ENCODE measurements around the gene CACNA1C.

CACNA1C gene

DNA sequence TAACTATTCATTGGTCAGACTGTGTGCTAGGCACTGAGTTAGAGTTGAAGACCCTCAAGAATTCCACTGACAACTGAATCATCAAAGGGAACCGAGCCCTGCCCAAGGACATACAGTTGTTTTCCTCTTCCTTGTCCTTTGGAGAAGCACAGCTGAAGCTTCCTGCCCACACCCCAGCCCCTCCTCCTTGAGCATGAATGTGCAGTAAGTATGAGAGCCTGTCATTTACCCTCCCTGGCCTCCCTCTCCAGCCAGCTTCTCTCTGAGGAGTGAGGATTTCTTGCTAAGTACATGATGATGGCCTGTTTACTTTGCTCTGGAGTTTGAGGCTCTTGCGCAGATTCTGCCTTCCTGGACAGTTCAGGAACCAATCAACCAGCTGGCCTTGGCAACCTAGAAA, 235.2 kb downstream of the CACNA1C start:
- no peak overlapping the region for H3K4me3 Mint-ChIP-seq
- ATAC-seq (no peak), DNase-seq (no peak)
- no peaks in the 10 kb centered on the region for H3K9me3 Mint-ChIP-seq
- H3K27me3 Mint-ChIP-seq, result peaks cover 15% of the 10 kb centered on the region
- H3K27ac Mint-ChIP-seq, result no peak overlapping the region
- H3K4me1 Mint-ChIP-seq, result peaks cover 15% of the 10 kb centered on the region

DNA sequence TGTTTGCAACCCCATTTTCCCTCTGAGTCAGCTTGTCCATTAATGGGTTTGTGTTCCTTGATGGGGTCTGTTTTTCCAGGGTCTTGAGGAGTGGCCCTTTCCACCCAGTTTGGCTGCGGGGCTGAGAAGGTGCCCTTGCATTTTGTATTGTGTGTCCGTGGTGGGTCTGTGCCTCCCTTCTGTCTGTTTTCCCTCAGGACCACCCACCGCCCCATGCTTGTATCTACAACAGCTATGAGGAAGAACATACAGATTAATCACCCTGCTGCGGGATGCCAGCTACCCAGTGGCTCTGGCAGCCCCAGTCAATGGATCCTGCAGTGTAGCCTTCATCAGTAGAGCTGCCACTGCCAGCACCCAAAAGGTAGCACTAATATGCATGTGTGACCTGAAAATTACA, 235.7 kb downstream of the CACNA1C start:
- DNase-seq (no peak), ATAC-seq (no peak)
- Mint-ChIP-seq H3K4me1 (peaks cover 15% of the 10 kb centered on the region), H3K4me3 (no peak overlapping the region), H3K27ac (peak overlapping the region in 1 of 2 donors; percentile 60), H3K9me3 (no peaks in the 10 kb centered on the region), H3K27me3 (peaks cover 15% of the 10 kb centered on the region)

DNA sequence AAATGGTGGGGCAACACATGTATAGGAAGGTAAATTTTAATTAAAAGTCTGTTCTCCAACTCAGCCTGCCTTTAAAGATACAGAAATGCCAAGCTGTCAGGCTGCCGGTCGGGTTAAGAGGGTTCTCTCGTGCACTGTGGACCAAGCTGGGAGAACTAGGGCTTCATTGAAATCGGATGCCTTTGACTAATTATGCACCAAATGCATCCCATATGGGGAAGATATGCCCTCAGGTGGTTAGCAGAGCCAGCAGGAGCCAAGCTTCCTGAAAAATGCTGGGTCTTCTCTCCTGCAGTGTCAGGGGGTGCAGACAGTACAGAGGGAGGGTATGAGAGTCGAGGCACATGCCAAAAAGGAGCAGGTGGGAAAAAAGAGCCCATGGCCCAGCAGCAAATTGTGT, 236.1 kb downstream of the CACNA1C start:
- H3K27ac Mint-ChIP-seq, result no peak overlapping the region
- peaks cover 13% of the 10 kb centered on the region for H3K27me3 Mint-ChIP-seq
- DNase-seq (no peak), ATAC-seq (no peak)
- H3K9me3 Mint-ChIP-seq, result no peaks in the 10 kb centered on the region
- H3K4me3 Mint-ChIP-seq, result no peak overlapping the region
- H3K4me1 Mint-ChIP-seq, result peaks cover 12% of the 10 kb centered on the region

DNA sequence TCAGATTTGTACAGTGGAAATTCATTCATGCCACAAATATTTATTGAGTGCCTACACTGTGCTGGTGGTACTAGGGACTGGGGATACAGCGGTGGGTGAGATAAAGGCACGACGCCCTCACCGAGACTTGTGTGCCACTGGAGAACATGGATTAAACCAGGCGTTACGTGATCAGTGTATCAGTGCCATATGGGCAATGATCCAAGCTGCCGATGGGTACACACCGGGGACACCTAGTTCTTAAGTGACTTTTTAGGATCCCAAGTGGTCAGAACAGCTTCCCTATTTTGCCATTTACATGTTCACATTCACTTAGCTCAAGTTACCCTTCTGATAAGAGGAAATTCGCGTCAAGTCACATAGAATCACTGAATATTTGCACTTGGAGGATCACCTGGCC, 236.7 kb downstream of the CACNA1C start:
- ATAC-seq, result no peak
- peaks cover 12% of the 10 kb centered on the region for H3K4me1 Mint-ChIP-seq
- no peak for DNase-seq
- peaks cover 7% of the 10 kb centered on the region for H3K27me3 Mint-ChIP-seq
- H3K4me3 Mint-ChIP-seq, result no peak overlapping the region
- H3K27ac Mint-ChIP-seq, result peak overlapping the region in 1 of 2 donors; percentile 37
- no peaks in the 10 kb centered on the region for H3K9me3 Mint-ChIP-seq

DNA sequence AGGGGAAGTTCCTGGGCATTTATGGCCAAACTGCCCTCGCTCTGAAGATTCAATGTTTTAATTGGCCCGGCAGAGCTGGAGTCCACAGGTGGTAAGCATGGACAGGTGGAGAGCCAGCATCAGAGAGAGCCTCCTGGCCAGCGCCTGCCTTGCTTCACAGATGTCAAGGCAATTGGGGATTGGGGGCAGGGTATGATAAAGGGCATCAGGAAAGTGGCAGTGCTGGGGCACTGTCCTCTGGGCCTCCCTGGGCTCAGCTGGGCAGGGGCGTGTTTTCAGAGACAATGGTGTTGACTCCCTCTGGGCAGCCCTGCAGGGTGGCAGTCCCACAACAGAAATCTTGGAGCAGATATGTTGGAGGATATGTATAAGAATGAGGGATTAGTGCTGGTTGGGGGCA, 237.3 kb downstream of the CACNA1C start:
- Mint-ChIP-seq H3K9me3 (no peaks in the 10 kb centered on the region), H3K4me1 (peaks cover 12% of the 10 kb centered on the region), H3K27ac (no peak overlapping the region), H3K27me3 (peaks cover 1% of the 10 kb centered on the region), H3K4me3 (no peak overlapping the region)
- DNase-seq (no peak), ATAC-seq (no peak)

DNA sequence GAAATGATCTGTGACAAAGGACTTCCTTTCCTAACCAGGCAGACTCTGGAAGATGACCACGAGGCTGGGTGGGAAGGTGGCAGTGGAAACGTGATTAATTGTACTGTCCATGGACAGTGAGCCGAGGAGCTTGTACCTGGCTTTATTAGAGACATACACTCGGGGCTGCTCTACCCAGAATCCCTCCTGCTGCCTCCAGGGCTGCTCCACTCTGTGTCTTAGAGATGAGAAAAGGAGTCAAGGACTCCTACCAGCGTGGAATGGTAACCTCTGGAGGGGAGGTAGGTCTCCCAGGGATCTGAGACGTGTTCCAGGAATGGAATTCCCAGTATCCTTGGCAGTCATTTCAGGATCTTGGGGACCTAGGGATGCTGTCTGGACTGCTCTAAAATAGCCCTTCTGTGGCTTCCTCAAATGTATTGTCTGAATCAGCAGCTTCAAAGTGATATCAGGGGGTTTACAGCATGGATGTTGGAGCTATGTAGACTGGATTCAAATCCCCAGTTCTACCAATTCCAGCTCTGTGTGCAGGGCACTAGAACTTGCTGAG, 237.8 kb downstream of the CACNA1C start:
- Mint-ChIP-seq H3K27me3 (no peaks in the 10 kb centered on the region), H3K27ac (peak overlapping the region; percentile 8 to 57), H3K4me1 (peaks cover 16% of the 10 kb centered on the region), H3K4me3 (no peak overlapping the region), H3K9me3 (no peaks in the 10 kb centered on the region)
- ATAC-seq (no peak), DNase-seq (no peak)

DNA sequence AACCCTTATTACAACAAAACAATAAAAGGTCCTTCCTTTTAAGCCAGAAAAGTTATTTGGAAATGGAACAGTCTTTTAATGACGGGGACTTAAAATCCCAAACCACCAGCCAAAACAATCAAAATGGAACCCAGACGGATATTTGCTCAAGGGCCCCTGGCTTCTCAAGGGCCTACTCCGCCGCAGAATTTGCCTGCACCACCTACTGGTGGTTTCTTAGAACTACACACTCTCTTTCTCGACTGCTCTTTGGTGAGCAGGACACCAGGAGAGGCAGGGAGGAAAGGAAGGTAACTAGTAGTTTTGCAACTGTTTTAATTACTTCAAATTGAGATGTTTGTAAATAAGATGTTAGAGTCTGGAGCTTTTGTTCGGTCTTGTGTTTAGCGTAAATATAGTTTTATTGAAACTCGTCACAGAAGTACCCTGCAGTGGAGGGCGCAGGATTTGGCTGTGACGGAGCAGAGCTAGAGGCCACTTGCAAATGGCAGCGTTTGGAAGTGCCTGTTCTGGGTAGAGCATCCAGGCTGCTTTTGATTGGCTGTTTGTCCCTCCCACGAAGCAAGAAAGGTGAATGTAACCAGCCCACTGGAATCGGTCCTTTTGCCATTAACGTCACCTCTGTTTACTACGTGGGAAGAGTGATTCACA, 238.5 kb downstream of the CACNA1C start:
- peak; percentile 36 to 48 for DNase-seq
- Mint-ChIP-seq H3K27ac (peak overlapping the region in 1 of 2 donors; percentile 8), H3K4me1 (peaks cover 16% of the 10 kb centered on the region), H3K27me3 (no peaks in the 10 kb centered on the region), H3K4me3 (no peak overlapping the region), H3K9me3 (no peaks in the 10 kb centered on the region)
- ATAC-seq, result peak; percentile 66

DNA sequence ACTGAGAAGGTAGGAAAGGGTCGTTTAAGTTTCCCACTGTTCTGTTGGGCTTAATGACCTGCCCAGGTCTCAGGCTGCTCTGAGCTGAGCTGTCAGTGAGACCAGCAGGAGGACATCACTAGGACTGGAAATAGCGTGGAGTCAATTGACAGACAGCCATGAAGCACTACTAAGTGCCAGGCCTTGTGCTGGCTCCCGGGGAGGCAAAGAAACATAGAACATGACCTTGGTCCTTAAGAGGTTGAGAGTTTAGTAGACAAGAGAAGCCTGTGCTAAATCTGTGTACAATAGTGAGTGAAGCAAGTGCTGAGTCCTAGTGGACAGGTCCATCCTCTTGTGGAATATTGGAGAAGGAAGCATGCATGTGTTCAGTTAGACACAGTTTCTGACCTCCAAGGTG, 239.2 kb downstream of the CACNA1C start:
- Mint-ChIP-seq H3K27ac (no peak overlapping the region), H3K4me3 (no peak overlapping the region), H3K4me1 (peaks cover 16% of the 10 kb centered on the region), H3K9me3 (no peaks in the 10 kb centered on the region), H3K27me3 (no peaks in the 10 kb centered on the region)
- ATAC-seq, result no peak
- no peak for DNase-seq

DNA sequence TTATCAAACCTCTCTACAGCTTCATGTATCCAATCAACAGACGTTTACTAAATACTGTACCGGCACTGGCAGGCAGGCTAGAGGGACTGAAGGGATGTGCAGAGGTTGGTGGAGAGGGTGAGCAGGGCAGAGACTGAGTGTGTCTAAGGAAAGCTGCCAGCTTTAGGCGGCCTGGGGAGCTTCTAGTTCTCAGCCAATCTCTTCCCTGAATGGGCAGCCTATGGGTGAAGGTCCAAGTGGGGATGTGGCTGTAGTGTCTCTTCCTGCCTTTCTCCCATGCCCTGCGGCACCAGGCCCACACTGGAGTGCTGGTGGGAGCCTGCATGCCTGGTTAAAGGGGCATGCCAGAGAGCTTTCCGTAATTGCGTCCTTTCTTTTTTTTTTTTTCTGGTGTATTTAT, 239.8 kb downstream of the CACNA1C start:
- DNase-seq (no peak), ATAC-seq (no peak)
- Mint-ChIP-seq H3K4me3 (no peak overlapping the region), H3K4me1 (peaks cover 21% of the 10 kb centered on the region), H3K9me3 (no peaks in the 10 kb centered on the region), H3K27ac (no peak overlapping the region), H3K27me3 (no peaks in the 10 kb centered on the region)

DNA sequence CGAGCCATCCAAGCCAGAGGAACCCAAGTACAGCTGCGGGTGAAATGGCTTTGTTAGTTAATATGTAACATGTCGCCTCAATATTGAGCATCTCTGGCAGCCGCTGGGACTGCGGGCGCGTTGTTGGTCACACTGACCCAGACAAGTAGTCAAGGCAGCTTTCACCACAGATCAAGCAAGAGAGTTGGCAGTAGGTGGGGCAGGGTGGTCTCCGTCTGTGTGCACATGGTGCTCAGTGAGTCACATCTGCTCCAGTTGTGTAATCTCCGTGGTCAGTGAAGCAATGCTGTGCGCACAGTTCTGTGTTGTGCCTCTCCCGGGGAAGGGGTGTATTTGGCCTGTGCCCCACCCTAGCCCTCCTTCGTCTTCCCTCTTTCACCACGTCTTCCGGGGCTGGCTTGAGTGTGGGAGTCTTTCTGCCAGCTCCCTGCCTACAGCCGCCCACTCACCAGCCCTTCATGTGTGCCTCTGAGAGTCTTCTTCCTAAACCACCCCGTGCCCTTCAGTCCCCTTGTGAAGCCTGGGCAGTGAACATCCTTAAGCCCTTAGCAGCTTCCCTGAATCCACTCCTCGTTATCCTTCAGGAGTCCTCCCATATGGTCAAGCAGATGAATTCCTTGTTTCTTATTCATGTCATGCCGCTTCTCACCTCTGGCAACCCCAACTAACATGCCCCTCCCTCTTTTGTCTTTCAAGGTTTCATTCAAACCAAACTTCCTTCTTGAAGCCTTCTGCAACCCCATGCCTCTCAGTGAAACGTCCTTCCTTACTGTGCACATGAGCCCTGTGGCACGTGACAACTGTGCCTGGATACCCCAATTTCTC, 242.1 kb downstream of the CACNA1C start:
- peaks cover 40% of the 10 kb centered on the region for H3K4me1 Mint-ChIP-seq
- H3K4me3 Mint-ChIP-seq, result peak overlapping the region in 1 of 2 donors; percentile 28
- ATAC-seq (peak; percentile 56), DNase-seq (no peak)
- peak overlapping the region; percentile 9 to 91 for H3K27ac Mint-ChIP-seq
- H3K9me3 Mint-ChIP-seq, result no peaks in the 10 kb centered on the region
- no peaks in the 10 kb centered on the region for H3K27me3 Mint-ChIP-seq

DNA sequence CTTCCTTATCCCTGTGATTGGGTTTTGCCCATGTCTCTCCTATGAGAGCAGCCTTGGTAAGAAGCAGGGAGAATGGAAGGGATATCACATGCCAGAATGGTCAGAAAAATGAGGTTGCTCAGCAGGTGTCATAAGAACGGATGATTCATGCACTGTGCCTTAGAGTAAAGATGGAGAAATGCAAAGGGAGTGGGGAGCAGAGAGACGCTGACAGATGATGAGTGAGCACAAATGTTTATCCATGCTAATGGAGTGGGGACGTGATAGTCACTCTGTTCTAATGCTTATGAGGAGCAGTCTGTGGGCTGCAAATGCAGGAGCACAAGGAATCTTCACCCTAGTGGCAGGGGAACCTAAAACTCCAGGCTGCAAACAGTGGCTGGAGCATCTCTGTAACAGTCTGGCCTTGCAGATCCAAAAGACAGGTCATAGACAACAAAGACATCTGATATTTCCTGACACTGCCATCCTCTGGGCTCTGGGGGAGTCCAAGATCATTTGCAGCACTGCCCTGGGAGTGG, 243.2 kb downstream of the CACNA1C start:
- Mint-ChIP-seq H3K27me3 (no peaks in the 10 kb centered on the region), H3K4me1 (peaks cover 40% of the 10 kb centered on the region), H3K27ac (no peak overlapping the region), H3K9me3 (no peaks in the 10 kb centered on the region), H3K4me3 (no peak overlapping the region)
- ATAC-seq (no peak), DNase-seq (no peak)

DNA sequence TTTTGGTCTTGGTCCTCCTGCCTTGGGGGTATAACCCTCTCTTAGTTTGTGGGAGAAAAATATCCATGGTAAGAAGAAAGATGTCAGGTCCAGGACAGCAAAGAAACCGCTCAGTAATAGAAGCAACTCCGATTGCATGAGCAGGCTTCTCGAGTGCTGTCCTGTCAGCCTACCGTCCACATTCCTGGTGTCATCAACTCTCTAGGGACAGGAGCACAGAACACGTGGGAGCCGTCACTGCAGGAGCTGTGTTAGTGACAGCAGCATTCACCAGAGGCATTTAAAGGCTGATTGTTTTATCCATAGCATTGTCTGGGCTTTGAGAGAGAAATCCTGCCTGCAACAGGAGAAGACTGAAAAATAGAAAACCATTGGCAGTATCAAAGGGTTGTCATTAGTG, 244.2 kb downstream of the CACNA1C start:
- no peak overlapping the region for H3K4me3 Mint-ChIP-seq
- no peak for ATAC-seq
- DNase-seq, result no peak
- H3K27ac Mint-ChIP-seq, result peak overlapping the region in 1 of 2 donors; percentile 55
- no peaks in the 10 kb centered on the region for H3K9me3 Mint-ChIP-seq
- H3K4me1 Mint-ChIP-seq, result peaks cover 40% of the 10 kb centered on the region
- no peaks in the 10 kb centered on the region for H3K27me3 Mint-ChIP-seq

DNA sequence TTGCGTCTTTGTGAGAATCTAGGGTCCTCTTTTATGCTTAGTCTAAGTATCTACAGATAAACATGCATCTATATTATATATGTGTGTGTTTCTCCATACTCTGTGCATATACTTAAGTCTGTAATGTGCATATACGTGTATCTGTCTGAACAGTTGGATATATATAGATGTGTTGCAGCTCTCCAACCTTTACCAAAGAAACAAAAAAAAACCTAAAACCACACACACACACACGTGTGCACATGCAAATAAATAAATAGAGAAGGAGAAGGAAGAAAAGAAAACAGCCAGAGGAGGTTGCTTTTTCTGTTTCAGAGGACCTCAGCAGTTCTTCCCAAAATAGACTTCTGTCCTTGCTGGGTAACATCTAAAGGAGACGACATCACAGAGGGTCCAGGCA, 244.9 kb downstream of the CACNA1C start:
- ATAC-seq (no peak), DNase-seq (no peak)
- Mint-ChIP-seq H3K4me1 (peaks cover 40% of the 10 kb centered on the region), H3K4me3 (no peak overlapping the region), H3K27me3 (no peaks in the 10 kb centered on the region), H3K9me3 (no peaks in the 10 kb centered on the region), H3K27ac (no peak overlapping the region)

DNA sequence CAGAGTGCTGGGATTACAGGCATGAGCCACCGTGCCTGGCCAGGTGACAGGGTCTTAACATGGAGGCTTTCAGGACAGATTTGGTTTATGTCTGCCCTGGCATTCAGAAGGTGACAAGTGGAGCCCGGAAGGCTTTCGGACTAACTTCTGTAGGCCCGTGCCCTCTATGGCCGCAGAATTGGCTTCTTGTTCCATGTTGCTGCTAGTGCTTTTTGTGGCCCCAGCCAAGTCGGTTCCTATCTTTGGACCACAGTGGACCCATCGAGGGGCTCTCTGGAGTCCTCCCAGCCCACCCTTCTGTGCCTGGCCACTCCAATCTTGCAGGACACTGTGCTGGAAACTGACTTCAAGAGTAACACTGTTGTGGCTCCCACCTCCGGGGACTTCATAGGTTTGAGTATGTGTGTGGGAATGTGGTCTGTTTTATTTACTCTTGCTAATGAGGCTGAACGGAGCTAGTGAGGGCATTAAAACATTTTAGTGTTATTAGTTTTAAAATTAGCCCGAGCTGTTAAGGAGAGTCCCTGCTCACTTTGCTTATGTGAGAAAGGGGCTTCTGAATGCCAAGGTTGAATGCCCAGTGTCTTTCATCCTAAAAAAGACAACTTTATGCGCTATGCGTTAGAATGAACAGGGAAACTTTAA, 245.9 kb downstream of the CACNA1C start:
- H3K4me1 Mint-ChIP-seq, result peaks cover 40% of the 10 kb centered on the region
- H3K9me3 Mint-ChIP-seq, result no peaks in the 10 kb centered on the region
- no peak for DNase-seq
- H3K27ac Mint-ChIP-seq, result peak overlapping the region in 1 of 2 donors; percentile 94
- ATAC-seq, result no peak
- H3K27me3 Mint-ChIP-seq, result no peaks in the 10 kb centered on the region
- H3K4me3 Mint-ChIP-seq, result peak overlapping the region in 1 of 2 donors; percentile 36

DNA sequence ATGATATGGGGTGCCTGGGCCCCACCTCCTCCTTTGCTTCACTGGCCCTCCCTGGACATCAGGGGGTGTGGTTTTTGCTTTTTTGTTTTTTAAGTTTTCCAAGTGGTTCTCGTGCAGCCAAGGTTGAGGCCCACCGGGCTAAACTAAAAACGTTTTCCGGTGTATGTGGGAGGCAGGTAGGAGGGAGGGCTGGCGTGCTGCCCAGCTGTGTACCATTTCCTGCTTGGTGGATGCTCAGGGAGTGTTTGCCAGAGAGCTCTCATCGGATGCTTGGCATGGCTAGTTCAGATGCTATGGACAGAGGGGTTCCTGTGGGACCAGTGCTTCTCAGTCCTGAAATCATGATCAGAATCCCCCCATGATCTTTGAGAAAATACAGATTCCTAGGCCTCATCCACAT, 246.4 kb downstream of the CACNA1C start:
- no peaks in the 10 kb centered on the region for H3K9me3 Mint-ChIP-seq
- H3K4me1 Mint-ChIP-seq, result peaks cover 37% of the 10 kb centered on the region
- H3K27ac Mint-ChIP-seq, result peak overlapping the region in 1 of 2 donors; percentile 94
- no peaks in the 10 kb centered on the region for H3K27me3 Mint-ChIP-seq
- no peak overlapping the region for H3K4me3 Mint-ChIP-seq
- no peak for ATAC-seq
- peak; percentile 15 to 16 for DNase-seq

DNA sequence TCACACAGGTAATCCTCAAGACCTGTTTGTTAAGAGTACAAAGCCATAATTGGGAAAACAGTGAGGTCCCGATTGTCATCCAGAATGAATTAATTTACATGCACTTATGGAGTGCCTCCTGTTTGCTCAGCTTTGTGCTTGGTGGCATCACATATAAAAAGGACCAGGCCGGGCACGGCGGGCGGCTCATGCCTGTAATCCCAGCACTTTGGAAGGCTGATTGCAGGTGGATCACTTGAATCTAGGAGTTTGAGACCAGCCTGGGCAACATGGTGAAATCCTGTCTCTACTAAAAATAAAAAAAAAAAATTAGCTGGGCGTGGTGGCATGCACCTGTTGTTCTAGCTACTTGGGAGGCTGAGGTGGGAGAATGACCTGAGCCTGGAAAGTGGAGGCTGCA, 247.4 kb downstream of the CACNA1C start:
- H3K27ac Mint-ChIP-seq, result no peak overlapping the region
- H3K4me3 Mint-ChIP-seq, result no peak overlapping the region
- H3K27me3 Mint-ChIP-seq, result no peaks in the 10 kb centered on the region
- ATAC-seq (no peak), DNase-seq (no peak)
- H3K4me1 Mint-ChIP-seq, result peaks cover 27% of the 10 kb centered on the region
- H3K9me3 Mint-ChIP-seq, result no peaks in the 10 kb centered on the region
